Right lobe of liver (tissue), 6 donors: ENCODE data around the gene CRYBA2. TPM values are rescaled to one million over a fixed set of nuclear protein-coding genes. Genes with fewer than 3 reads are reported as not detected.

ENCODE experiments used
- ATAC-seq, 4 donors: fragments of 200-7000 bp; cut with Tn5 transposase; one replicate each; pipeline ENCODE4 v1.9.1; 2020; ENCODE audit warnings: mild to moderate bottlenecking in 4 of 4, moderate library complexity in 4 of 4
- DNase-seq, 3 donors: peaks; one replicate each; pipeline ENCODE4 v3.0.0-alpha.2; 2020
- H3K27ac ChIP-seq, 3 donors: fragments of 200-600 bp; one replicate each; pipeline ENCODE4 v1.8.0; 2022
- H3K27me3 ChIP-seq, 2 donors: fragments of 200-600 bp; one replicate each; pipeline ENCODE4 v1.8.0; 2022
- H3K36me3 ChIP-seq, 4 donors: fragments of 200-600 bp; sonication (generic) in 1 of 4; one replicate each; pipeline versions ENCODE4 v1.5.1 to v1.8.0; 2017 to 2022; ENCODE audit warnings: control low read depth in 1 of 4
- H3K4me1 ChIP-seq, 4 donors: fragments of 200-600 bp; sonication (generic) in 1 of 4; one replicate each; pipeline versions ENCODE4 v1.5.1 to v1.8.0; 2017 to 2022; ENCODE audit warnings: control low read depth in 1 of 4
- H3K4me3 ChIP-seq, 3 donors: fragments of 200-600 bp; one replicate each; pipeline ENCODE4 v1.8.0; 2022
- H3K9me3 ChIP-seq, 4 donors: fragments of 200-600 bp; sonication (generic) in 1 of 4; one replicate each; pipeline versions ENCODE4 v1.5.1 to v1.8.0; 2017 to 2022; ENCODE audit warnings: control low read depth in 1 of 4
- POLR2A ChIP-seq: fragments of 450-650 bp; IDR thresholded peaks from one replicate; pipeline ENCODE4 v1.6.1; 2017; ENCODE audit warnings: antibody characterized with exemption, mild to moderate bottlenecking
- WGBS: methylation state at CpG from one replicate; pipeline ENCODE4 v1.1.6; 2018; ENCODE audit warnings: low coverage, low lambda C conversion rate; ENCODE audit not compliant: insufficient coverage; ENCODE audit errors: missing lambda C conversion rate; 5-methylcytosine and 5-hydroxymethylcytosine counted together
- intact Hi-C, 2 donors: fragments of 100-400 bp; cut with DNase I; formaldehyde crosslinking; loops; one replicate each; pipeline versions ENCODE4 v1.11.2 to v1.14.1; 2022
- total RNA-seq, 6 experiments: library from RNA; depleted of rRNA in 2 of 6; stranded (reverse); fragments of >200 nt in 2 of 6; fragmentation: NEBNext Ultra II Directional in 3 of 6; extraction: Animal tissue kit (Norgen Biotek cat#: 25700) in 3 of 6; gene quantifications; one replicate each; pipeline versions ENCODE4 v1.1.0 to v1.2.4, GENCODE V29; 2016 to 2023
- TF ChIP-seq, protein P1 (sequence below), 4 donors: fragments of 200-600 bp in 3 of 4; fragments of 450-650 bp in 1 of 4; IDR thresholded peaks; one replicate each; pipeline versions ENCODE4 v1.5.1 to v1.8.0; 2016 to 2022; ENCODE audit warnings: antibody characterized with exemption in 4 of 4, mild to moderate bottlenecking in 2 of 4
- donor health status: DM: no; HTN: yes; CAD: no.
- donor health status: DM: no; HTN: no; CAD: no.
- donor health status: DM: no; HTN: no; CAD: no.
- donor health status: DM: no; HTN: yes; CAD: no.
- donor health status: DM: no; HTN: yes; CAD: no.

CRYBA2 gene
- total RNA-seq, 6 experiments from 2014 or later = not detected

DNA sequence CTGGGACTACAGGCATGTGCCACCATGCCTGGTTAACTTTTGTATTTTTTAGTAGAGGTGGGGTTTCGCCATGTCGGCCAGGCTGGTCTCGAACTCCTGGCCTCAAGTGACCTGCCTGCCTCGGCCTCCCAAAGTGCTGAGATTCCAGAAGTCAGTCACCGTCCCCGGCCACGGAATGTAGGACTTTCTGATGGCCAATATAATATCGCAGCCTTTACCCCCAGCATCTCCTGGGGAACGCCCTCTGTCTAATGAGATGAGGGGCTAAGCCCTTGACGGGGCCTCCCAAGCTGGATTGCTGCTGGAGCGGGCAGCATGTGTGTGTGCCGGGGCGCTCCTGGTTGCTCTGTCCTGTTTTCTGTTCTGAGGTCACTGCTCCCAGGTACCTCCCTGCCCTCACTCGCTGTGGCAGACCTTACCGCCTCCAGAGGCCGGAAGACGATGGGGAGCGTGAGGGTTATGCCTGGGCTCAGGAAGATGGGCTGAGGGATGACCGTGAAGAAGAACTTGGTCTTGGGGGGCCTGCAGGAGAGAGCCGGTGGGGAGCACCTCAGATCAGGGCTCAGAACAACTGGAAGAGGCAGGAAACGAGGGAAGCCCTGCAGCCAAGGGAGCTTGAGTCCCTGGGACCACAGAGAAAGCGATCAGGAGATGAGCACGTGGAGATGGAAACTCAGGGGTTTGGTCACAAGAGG, 39.0 kb upstream of the CRYBA2 start:
- Histone ChIP-seq H3K27me3 (no peaks in the 10 kb centered on the region), H3K4me1 (no peaks in the 10 kb centered on the region), H3K4me3 (no peak overlapping the region), H3K27ac (no peak overlapping the region), H3K36me3 (no peaks in the 10 kb centered on the region), H3K9me3 (no peaks in the 10 kb centered on the region)
- ATAC-seq (no peak), DNase-seq (no peak)
- TF ChIP-seq POLR2A = no peak
- TF ChIP-seq, protein P1, sequence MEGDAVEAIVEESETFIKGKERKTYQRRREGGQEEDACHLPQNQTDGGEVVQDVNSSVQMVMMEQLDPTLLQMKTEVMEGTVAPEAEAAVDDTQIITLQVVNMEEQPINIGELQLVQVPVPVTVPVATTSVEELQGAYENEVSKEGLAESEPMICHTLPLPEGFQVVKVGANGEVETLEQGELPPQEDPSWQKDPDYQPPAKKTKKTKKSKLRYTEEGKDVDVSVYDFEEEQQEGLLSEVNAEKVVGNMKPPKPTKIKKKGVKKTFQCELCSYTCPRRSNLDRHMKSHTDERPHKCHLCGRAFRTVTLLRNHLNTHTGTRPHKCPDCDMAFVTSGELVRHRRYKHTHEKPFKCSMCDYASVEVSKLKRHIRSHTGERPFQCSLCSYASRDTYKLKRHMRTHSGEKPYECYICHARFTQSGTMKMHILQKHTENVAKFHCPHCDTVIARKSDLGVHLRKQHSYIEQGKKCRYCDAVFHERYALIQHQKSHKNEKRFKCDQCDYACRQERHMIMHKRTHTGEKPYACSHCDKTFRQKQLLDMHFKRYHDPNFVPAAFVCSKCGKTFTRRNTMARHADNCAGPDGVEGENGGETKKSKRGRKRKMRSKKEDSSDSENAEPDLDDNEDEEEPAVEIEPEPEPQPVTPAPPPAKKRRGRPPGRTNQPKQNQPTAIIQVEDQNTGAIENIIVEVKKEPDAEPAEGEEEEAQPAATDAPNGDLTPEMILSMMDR (IDR thresholded peaks at IDR 0.05) = no peak
- 70% methylated on average over 11 of the region's 23 CpGs for WGBS
- intact Hi-C loops = no loop called here

DNA sequence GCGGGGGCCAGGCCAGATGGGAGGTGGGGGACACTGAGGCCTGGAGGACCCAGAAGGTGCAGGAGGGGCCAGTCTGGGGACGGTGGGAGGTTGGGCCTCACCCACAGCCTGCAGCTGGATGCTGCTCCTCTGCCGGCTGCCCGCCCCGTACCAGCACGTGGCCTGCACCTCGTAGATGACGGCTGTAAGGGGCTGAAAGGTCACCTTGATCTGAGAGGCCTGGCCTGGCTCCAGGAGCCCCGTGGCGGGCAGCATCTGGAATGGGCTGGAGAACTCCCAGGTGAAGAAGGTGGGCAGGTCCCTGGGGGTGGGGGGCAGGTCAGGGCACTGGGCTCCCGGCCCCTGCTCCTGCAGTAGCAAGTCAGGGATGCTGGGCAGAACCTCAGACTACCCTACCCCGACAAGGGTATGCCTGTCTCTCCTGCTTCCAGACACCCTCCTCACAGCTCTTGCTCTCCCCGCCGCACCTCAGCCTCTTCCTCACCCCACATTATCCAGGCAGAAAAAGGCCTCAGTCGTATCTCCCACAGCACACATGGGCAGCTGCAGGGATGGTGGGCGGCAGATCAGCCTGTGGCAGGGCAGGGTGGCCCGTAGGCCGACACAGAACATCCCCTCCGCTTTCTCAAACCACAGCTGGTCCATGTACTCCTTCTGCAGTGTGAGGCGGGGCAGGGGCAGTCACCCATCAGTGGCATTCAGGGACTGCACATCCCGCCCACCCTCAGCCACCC, 38.0 kb upstream of the CRYBA2 start:
- intact Hi-C loops = no loop called here

DNA sequence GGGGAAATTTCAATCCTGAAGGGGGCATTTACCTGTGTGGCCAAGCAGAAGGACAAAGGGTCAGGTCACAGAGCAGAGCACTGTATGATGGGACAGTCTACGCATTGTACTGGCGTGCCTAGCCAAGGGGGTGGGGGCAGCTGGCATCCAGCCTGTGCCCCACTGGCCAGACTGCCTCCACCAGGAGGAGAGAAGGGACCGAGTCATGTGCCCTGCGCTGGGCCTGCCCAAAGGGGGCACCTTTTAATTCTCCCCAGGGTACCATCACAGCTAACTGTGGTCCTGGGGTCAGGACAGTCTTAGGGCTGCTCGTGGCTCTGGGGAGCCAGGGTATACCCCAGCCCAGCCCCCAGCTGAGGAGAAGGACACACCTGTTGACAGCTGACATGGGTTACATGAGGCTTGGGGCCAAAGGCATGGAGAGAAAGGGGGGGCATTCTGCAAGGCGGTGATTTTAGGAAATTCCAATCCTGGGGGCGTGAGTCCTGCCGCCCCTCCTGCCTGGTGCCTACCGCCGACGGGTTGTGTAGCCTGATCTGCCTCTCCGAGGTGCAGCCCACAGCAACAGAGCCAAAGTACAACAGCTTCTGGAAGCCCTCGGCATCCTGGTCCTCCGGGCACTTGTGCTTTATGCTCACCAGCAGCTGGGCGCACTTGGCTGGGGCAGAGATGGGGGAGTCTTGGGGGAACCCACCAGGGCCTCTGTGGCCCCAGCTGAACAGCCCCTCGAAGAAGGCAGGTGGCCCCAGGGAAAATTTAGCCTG, 37.1 kb upstream of the CRYBA2 start:
- WGBS = 0% methylated on average over 1 of the region's 16 CpGs
- TF ChIP-seq, protein P1 (IDR thresholded peaks at IDR 0.05) = no peak
- DNase-seq (no peak), ATAC-seq (no peak)
- no peaks in the 10 kb centered on the region for H3K36me3 ChIP-seq
- intact Hi-C loops = no loop called here
- no peaks in the 10 kb centered on the region for H3K27me3 ChIP-seq
- H3K4me3 ChIP-seq = no peak overlapping the region
- H3K9me3 ChIP-seq = no peaks in the 10 kb centered on the region
- H3K27ac ChIP-seq = no peak overlapping the region
- no peaks in the 10 kb centered on the region for H3K4me1 ChIP-seq

More for the DNA sequence above, 38.0 kb upstream of the CRYBA2 start:
- Histone ChIP-seq H3K4me1 (no peaks in the 10 kb centered on the region), H3K36me3 (no peaks in the 10 kb centered on the region), H3K27ac (no peak overlapping the region), H3K9me3 (no peaks in the 10 kb centered on the region), H3K4me3 (no peak overlapping the region), H3K27me3 (no peaks in the 10 kb centered on the region)
- no peak for DNase-seq
- ATAC-seq = no peak
- TF ChIP-seq POLR2A = no peak
- TF ChIP-seq, protein P1 (IDR thresholded peaks at IDR 0.05) = no peak
- WGBS = 83% methylated on average over 4 of the region's 21 CpGs

DNA sequence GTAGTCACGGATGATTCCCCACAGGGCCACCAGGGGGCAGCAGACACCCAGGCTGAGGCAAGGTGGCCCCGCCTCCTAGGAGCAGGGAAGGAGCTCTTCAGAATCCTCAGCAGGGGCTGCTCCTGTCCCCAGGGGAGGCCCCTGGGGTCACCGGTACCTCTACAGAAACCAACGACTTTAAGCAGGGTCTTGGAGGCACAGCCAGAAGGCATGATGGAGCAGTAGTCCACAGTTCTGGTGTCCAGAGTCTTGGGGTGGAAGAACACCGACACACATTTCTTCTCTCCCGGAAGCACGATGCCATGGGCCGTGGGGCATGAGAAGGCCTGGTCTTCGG, 36.6 kb upstream of the CRYBA2 start:
- DNase-seq (peak; percentile 81 to 88 (median 86)), ATAC-seq (peak; percentile 93 to 99 (median 98))
- 70% methylated on average over 2 of the region's 9 CpGs for WGBS
- intact Hi-C loops = loop anchor here in 1 of 2 donors (10.0 kb wide), 1 partner anchor 265 kb away; no protein-coding TSS in a partner anchor
- Histone ChIP-seq H3K36me3 (no peaks in the 10 kb centered on the region), H3K27me3 (no peaks in the 10 kb centered on the region), H3K4me3 (no peak overlapping the region), H3K27ac (no peak overlapping the region), H3K4me1 (no peaks in the 10 kb centered on the region), H3K9me3 (no peaks in the 10 kb centered on the region)
- TF ChIP-seq, protein P1 (IDR thresholded peaks at IDR 0.05) = peak; percentile 90 to 99 (median 98)
- no peak for TF ChIP-seq POLR2A
